ENCODE measurements around the gene ADAMTS7.

The ADAMTS7 gene

DNA sequence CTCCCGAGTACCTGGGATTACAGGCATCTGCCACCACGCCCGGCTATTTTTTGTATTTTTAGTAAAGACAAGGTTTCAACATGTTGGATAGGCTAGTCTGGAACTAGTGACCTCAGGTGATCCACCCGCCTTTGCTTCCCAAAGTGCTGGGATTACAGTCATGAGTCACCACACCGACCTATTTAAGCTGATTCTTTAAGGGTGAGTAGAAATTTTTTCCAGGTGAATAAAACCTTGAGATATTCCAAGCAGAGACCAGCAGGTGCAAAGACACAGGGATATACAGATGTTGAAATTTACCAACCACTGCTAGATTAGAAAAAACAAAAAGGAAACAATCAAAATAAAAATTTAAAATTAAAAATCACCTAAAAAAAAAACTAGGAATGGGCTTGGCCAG lies 95.8 kb downstream of the ADAMTS7 start:
- DNase-seq, result no peak

DNA sequence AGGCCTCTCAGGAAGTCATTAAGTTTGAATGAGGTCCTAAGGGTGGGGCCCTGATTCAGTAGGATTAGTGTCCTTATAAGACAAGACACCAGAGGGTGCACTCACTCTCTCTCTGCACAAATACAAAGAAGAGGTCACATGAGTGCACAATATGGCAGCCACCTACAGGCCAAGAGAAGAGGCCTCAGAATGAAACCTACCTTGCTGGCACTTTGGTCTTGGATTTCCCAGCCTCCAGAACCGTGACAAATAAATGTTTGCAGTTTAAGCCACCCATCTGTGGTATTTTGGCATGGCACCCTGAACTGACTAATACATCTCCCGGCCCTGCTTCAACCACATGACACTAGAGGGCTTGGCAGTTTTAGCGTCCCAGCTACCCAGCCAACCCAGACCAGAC lies 96.4 kb downstream of the ADAMTS7 start:
- no peak for DNase-seq

DNA sequence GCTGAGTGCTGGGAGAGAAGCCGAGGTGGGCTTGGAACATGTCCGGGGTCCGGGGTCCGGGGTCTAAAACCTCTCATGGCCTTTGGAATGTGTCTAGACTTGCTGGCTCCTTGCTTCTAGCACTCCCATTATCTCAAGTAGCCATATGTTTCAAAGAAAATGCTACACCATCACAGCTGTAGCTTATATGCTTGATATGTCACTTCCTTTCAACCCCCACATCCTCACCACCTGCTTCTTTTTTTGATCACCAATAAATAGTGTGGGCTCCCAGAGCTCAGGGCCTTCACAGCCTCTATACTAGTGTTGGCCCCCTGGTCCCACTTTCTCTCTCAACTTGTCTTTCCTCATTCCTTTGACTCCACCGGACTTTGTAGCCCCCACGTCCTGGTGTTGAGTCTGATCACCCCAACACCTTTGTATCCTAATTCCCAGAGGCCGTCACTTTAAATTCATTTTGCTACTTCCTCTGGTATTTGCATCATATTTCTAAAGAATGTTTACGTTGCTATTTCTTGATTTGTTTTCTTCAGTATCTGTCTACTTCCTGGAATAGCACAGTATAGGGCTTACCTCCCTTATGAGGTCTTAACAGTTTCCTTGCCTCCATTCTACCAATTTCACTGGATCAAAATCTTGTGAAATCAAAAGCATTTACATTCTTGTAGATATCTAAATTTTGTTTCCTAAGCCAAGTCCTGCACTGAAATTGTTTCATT lies 98.3 kb downstream of the ADAMTS7 start:
- no peak for DNase-seq

DNA sequence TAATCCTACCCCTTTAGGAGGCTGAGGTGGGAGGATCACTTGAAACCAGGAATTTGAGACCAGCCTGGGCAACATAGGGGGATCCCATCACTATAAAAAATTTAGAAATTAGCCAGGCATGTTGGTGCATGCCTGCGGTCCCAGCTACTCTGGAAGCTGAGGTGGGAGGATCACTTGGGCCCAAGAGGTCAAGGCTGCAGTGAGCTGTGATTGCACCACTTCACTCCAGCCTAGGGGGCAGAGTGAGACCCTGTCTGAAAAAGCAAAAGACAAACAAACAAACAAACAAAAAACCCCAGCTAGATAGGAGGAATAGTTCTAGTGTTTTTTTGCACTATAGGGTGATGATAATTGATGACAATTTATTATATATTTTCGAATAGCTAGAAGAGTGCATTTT lies 99.6 kb downstream of the ADAMTS7 start:
- no peak for DNase-seq

DNA sequence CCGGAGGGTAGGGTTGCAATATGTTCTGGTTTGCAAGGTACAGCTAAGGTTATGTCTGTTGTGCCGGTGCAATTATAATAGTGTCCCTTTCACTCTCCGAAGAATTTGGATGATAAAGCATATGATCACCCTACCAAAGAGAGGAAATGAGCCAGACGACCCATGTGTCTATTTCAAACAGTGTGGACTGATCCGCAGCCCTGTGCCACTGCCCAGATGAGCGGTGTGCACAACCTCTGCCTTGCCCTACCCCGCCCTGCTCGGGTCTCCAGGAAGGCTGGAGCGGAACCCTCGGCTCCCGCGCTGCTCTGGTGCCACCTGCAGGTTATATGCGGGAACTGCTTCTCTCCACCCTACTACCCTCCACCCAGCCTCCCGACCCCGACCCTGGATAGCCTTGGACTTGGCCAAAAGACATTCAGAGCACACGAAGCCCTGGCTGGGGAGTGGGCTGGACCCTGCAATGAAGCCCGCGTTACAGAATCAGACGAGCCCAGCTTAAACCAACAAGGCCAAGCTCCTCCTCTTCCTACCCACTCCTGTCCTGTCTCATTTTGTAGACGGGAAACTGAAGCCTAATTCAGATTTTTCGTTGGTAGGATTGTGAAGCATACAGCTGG lies 101.9 kb downstream of the ADAMTS7 start:
- DNase-seq, result peak; percentile 22
